NT2/D1 (cell line): Measurements from ENCODE around the gene INPP4B.

Source experiments
- SUZ12 ChIP-seq: IDR thresholded peaks from 2 replicates; pipeline ENCODE4 v1.6.1; 2011; ENCODE audit not compliant: insufficient read length, insufficient read depth; ENCODE audit errors: extremely low read depth
- ZNF274 ChIP-seq: IDR thresholded peaks from 2 replicates; pipeline ENCODE4 v1.6.1; 2011; ENCODE audit warnings: mild to moderate bottlenecking, low read depth, low read length

GRCh38 chr4:142278171-142278570 lies 567.9 kb downstream of the INPP4B start:
- TF ChIP-seq ZNF274 = no peak
- TF ChIP-seq SUZ12 = no peak
